SJCRH30 (cell line): ENCODE results near the gene SGMS1. TPM values are rescaled to one million over a fixed set of nuclear protein-coding genes. Genes with fewer than 3 reads are reported as not detected.

ENCODE experiments used
- DNase-seq, 2 experiments: peaks; one replicate each; pipeline ENCODE4 v3.0.0-alpha.2; 2015 to 2020
- H3K27ac ChIP-seq: fragments of 250-450 bp; sonication (Bioruptor Pico); 2 replicates; pipeline ENCODE4 v1.5.1; 2020; ENCODE audit warnings: mild to moderate bottlenecking, moderate library complexity
- H3K27me3 ChIP-seq: fragments of 250-450 bp; sonication (Bioruptor Pico); 2 replicates; pipeline ENCODE4 v1.5.1; 2020; ENCODE audit warnings: mild to moderate bottlenecking, moderate library complexity
- H3K36me3 ChIP-seq: fragments of 250-450 bp; sonication (Bioruptor Pico); 2 replicates; pipeline ENCODE4 v1.5.1; 2020; ENCODE audit warnings: mild to moderate bottlenecking, moderate library complexity
- H3K4me1 ChIP-seq: fragments of 250-450 bp; sonication (Bioruptor Pico); 2 replicates; pipeline ENCODE4 v1.5.1; 2020; ENCODE audit warnings: mild to moderate bottlenecking, moderate library complexity
- H3K4me3 ChIP-seq: fragments of 250-450 bp; sonication (Bioruptor Pico); 2 replicates; pipeline ENCODE4 v1.5.1; 2020; ENCODE audit warnings: mild to moderate bottlenecking, moderate library complexity
- H3K9me3 ChIP-seq: fragments of 250-450 bp; sonication (Bioruptor Pico); replicated peaks from 2 replicates; pipeline ENCODE4 v1.5.1; 2020; ENCODE audit warnings: mild to moderate bottlenecking, moderate library complexity
- total RNA-seq: library from RNA; depleted of rRNA; stranded (reverse); fragments of >200 nt; shearing (Covaris generic); gene quantifications from 2 replicates; pipeline ENCODE4 v1.2.3, GENCODE V29; 2014

Gene SGMS1
- total RNA-seq, 1 experiment from 2014 or later: 13.4 TPM

- no peaks in the 10 kb centered on the region for H3K36me3 ChIP-seq
- no peaks in the 10 kb centered on the region for H3K27me3 ChIP-seq
- H3K4me1 ChIP-seq: no peaks in the 10 kb centered on the region
- no peak for DNase-seq
- H3K4me3 ChIP-seq: no peak overlapping the region
- H3K9me3 ChIP-seq: no peaks in the 10 kb centered on the region
- H3K27ac ChIP-seq: no peak overlapping the region
These were observed 227.1 kb downstream of the SGMS1 start for GRCh38 chr10:50396491-50397311.

GRCh38 chr10:50395851-50396250 lies 227.9 kb downstream of the SGMS1 start:
- Histone ChIP-seq H3K27me3 (no peaks in the 10 kb centered on the region), H3K27ac (no peak overlapping the region), H3K4me3 (no peak overlapping the region), H3K4me1 (no peaks in the 10 kb centered on the region), H3K36me3 (no peaks in the 10 kb centered on the region), H3K9me3 (no peaks in the 10 kb centered on the region)
- DNase-seq: no peak

- no peaks in the 10 kb centered on the region for H3K9me3 ChIP-seq
- H3K4me1 ChIP-seq: no peaks in the 10 kb centered on the region
- H3K4me3 ChIP-seq: no peak overlapping the region
- no peak overlapping the region for H3K27ac ChIP-seq
- H3K27me3 ChIP-seq: no peaks in the 10 kb centered on the region
- no peak for DNase-seq
- H3K36me3 ChIP-seq: no peaks in the 10 kb centered on the region
These were observed 228.5 kb downstream of the SGMS1 start for GRCh38 chr10:50395271-50395670.

- DNase-seq: no peak
These were observed 228.9 kb downstream of the SGMS1 start for GRCh38 chr10:50394832-50395231.

GRCh38 chr10:50393784-50394467 lies 229.8 kb downstream of the SGMS1 start:
- Histone ChIP-seq H3K4me1 (no peaks in the 10 kb centered on the region), H3K36me3 (no peaks in the 10 kb centered on the region), H3K4me3 (no peak overlapping the region), H3K27ac (no peak overlapping the region), H3K27me3 (no peaks in the 10 kb centered on the region), H3K9me3 (no peaks in the 10 kb centered on the region)
- DNase-seq: no peak

More at GRCh38 chr10:50394832-50395231, 228.9 kb downstream of the SGMS1 start:
- H3K4me3 ChIP-seq: no peak overlapping the region
- no peaks in the 10 kb centered on the region for H3K9me3 ChIP-seq
- H3K36me3 ChIP-seq: no peaks in the 10 kb centered on the region
- H3K27ac ChIP-seq: no peak overlapping the region
- H3K4me1 ChIP-seq: no peaks in the 10 kb centered on the region
- H3K27me3 ChIP-seq: no peaks in the 10 kb centered on the region

GRCh38 chr10:50392966-50393718 lies 230.6 kb downstream of the SGMS1 start:
- Histone ChIP-seq H3K4me3 (no peak overlapping the region), H3K27ac (no peak overlapping the region), H3K9me3 (no peaks in the 10 kb centered on the region), H3K27me3 (no peaks in the 10 kb centered on the region), H3K36me3 (no peaks in the 10 kb centered on the region), H3K4me1 (no peaks in the 10 kb centered on the region)
- DNase-seq: no peak

GRCh38 chr10:50392426-50392825 lies 231.3 kb downstream of the SGMS1 start:
- DNase-seq: no peak
- Histone ChIP-seq H3K4me3 (no peak overlapping the region), H3K27me3 (no peaks in the 10 kb centered on the region), H3K9me3 (no peaks in the 10 kb centered on the region), H3K27ac (no peak overlapping the region), H3K36me3 (no peaks in the 10 kb centered on the region), H3K4me1 (no peaks in the 10 kb centered on the region)

GRCh38 chr10:50390302-50390701 lies 233.5 kb downstream of the SGMS1 start:
- no peaks in the 10 kb centered on the region for H3K27me3 ChIP-seq
- no peak overlapping the region for H3K27ac ChIP-seq

GRCh38 chr10:50388181-50388580 lies 235.6 kb downstream of the SGMS1 start:
- no peaks in the 10 kb centered on the region for H3K36me3 ChIP-seq
- no peaks in the 10 kb centered on the region for H3K27me3 ChIP-seq
- no peaks in the 10 kb centered on the region; the same call in 1 of the 2 replicates for H3K4me1 ChIP-seq
- H3K27ac ChIP-seq: no peak overlapping the region
- H3K4me3 ChIP-seq: no peak overlapping the region
- DNase-seq: no peak
- H3K9me3 ChIP-seq: no peaks in the 10 kb centered on the region

More at GRCh38 chr10:50390302-50390701, 233.5 kb downstream of the SGMS1 start:
- Histone ChIP-seq H3K36me3 (no peaks in the 10 kb centered on the region), H3K4me3 (no peak overlapping the region), H3K4me1 (no peaks in the 10 kb centered on the region; the same call in 1 of the 2 replicates), H3K9me3 (no peaks in the 10 kb centered on the region)
- DNase-seq: no peak

- no peak overlapping the region for H3K27ac ChIP-seq
- no peak overlapping the region for H3K4me3 ChIP-seq
- no peaks in the 10 kb centered on the region for H3K27me3 ChIP-seq
- no peaks in the 10 kb centered on the region for H3K36me3 ChIP-seq
- no peaks in the 10 kb centered on the region; the same call in 1 of the 2 replicates for H3K4me1 ChIP-seq
- no peaks in the 10 kb centered on the region for H3K9me3 ChIP-seq
- DNase-seq: no peak
These were observed 236.1 kb downstream of the SGMS1 start for GRCh38 chr10:50387732-50388073.

- no peaks in the 10 kb centered on the region for H3K36me3 ChIP-seq
- H3K27me3 ChIP-seq: no peaks in the 10 kb centered on the region
- no peak overlapping the region for H3K27ac ChIP-seq
- H3K4me3 ChIP-seq: no peak overlapping the region
- no peaks in the 10 kb centered on the region; the same call in 1 of the 2 replicates for H3K4me1 ChIP-seq
- DNase-seq: no peak
- no peaks in the 10 kb centered on the region for H3K9me3 ChIP-seq
These were observed 236.6 kb downstream of the SGMS1 start for GRCh38 chr10:50387007-50387731.

GRCh38 chr10:50385624-50386023 lies 238.1 kb downstream of the SGMS1 start:
- H3K4me3 ChIP-seq: no peak overlapping the region
- no peaks in the 10 kb centered on the region for H3K36me3 ChIP-seq
- H3K27me3 ChIP-seq: no peaks in the 10 kb centered on the region
- H3K9me3 ChIP-seq: no peaks in the 10 kb centered on the region
- H3K27ac ChIP-seq: no peak overlapping the region
- H3K4me1 ChIP-seq: no peaks in the 10 kb centered on the region; the same call in 1 of the 2 replicates
- peak in 1 of 2 experiments; percentile 5 for DNase-seq

- no peak overlapping the region for H3K27ac ChIP-seq
- no peak overlapping the region for H3K4me3 ChIP-seq
- H3K27me3 ChIP-seq: no peaks in the 10 kb centered on the region
- DNase-seq: no peak
- no peaks in the 10 kb centered on the region for H3K36me3 ChIP-seq
- H3K9me3 ChIP-seq: no peaks in the 10 kb centered on the region
- H3K4me1 ChIP-seq: no peaks in the 10 kb centered on the region; the same call in 1 of the 2 replicates
These were observed 238.9 kb downstream of the SGMS1 start for GRCh38 chr10:50384898-50385297.

- Histone ChIP-seq H3K4me1 (no peaks in the 10 kb centered on the region; the same call in 1 of the 2 replicates), H3K27me3 (no peaks in the 10 kb centered on the region), H3K27ac (no peak overlapping the region), H3K4me3 (no peak overlapping the region), H3K36me3 (no peaks in the 10 kb centered on the region), H3K9me3 (no peaks in the 10 kb centered on the region)
- no peak for DNase-seq
These were observed 239.5 kb downstream of the SGMS1 start for GRCh38 chr10:50384238-50384637.
